Myocyte (in vitro differentiated cells): ENCODE measurements around the gene CHST6. TPM values are rescaled to one million over a fixed set of nuclear protein-coding genes. Genes with fewer than 3 reads are reported as not detected.
A peak's percentile ranks its signal among the peaks of the same experiment; 100 is the strongest.

ENCODE experiments used
- DNase-seq: peaks from one replicate; pipeline ENCODE4 v3.0.0-alpha.2; 2012; ENCODE audit warnings: low read depth
- total RNA-seq: library from RNA; depleted of rRNA; stranded (reverse); fragments of >200 nt; gene quantifications from 2 replicates; pipeline ENCODE4 v1.2.3, GENCODE V29; 2014

CHST6 gene
- total RNA-seq, 1 donor from 2014 or later, result 0.29 TPM

DNA sequence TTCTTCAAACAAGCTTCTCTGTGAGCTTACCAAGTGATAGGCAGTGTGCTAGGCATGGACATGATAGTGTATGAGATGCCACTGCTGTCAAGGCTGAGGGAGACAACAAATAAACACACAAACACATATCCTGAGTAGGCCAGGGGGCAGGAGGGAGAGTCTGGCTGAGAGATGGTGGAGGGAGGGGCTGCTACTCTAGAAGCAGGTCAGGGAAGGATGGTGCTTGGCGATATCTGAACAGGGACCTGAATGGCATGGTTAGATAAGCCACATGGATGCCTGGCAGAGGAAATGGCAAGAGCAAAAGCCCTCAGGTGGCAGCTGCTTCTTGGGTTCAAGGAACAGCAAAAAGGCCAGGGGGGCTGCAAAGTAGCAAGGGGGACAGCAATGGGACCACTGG, 8.6 kb upstream of the CHST6 start:
- no peak for DNase-seq

DNA sequence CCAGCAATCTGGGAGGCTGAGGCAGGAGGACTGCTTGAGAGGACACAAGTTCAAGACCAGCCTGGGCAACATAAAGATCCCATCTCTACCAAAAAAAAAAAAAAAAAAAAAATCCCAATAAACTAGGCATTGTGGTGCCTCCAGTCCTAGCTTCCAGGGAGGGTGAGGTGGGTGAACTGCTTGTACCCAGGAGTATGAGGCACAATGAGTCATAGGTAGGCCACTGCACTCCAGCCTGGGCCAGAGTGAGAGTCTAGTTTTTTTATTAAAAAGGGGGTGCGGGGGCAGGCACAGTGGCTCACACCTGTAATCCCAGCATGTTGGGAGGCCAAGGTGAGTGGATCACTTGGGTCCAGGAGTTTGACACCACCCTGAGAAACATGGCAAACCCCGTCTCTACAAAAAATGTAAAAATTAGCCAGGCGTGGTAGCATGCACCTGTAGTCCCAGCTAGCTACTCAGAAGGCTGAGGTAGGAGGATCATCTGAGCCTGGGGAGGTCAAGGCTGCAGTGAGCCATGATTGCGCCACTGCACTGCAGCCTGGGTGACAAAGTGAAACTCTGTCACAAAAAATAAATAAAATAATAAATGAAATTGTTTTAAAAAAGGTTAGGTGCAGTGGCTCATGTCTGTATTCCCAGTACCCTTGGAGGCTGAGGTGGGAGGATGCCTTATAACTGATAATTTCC, 7.8 kb upstream of the CHST6 start:
- no peak for DNase-seq

DNA sequence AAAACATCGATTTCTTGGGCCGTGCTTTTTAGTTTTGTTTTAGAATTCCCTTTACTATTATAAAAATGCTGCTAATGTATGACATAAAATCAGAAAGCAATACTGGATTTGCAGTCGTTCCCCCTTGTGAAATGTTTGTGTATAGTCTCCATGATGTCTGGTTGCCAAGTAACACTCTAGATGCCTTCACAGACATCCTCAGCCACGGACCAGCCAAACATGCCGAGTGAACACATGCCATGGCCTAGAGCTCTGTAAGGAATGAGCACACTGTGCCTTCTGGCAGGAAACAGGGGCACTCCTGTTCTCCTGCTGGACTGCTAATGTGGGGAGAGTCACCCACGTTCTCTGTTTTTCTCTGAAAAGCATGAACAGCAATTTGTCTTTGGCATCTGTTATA, 6.6 kb upstream of the CHST6 start:
- DNase-seq, result peak; percentile 74

DNA sequence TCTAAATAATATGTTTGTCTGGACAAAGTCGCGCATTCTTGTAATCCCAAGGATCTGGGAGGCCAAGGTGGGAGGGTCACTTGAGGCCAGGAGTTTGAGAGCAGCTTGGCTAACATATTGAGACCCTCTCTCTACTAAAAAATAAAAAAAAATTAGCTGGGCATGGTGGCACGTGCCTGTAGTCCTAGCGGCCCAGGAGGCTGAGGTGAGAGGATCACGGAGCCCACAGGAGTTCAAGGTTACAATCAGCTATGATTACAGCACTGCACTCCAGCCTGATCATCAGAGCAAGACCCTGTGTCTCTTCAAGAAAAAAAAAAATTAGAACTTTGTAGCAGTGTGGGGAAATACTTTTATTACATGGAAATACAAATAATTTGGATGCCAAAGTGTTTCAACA, 6.1 kb upstream of the CHST6 start:
- no peak for DNase-seq

DNA sequence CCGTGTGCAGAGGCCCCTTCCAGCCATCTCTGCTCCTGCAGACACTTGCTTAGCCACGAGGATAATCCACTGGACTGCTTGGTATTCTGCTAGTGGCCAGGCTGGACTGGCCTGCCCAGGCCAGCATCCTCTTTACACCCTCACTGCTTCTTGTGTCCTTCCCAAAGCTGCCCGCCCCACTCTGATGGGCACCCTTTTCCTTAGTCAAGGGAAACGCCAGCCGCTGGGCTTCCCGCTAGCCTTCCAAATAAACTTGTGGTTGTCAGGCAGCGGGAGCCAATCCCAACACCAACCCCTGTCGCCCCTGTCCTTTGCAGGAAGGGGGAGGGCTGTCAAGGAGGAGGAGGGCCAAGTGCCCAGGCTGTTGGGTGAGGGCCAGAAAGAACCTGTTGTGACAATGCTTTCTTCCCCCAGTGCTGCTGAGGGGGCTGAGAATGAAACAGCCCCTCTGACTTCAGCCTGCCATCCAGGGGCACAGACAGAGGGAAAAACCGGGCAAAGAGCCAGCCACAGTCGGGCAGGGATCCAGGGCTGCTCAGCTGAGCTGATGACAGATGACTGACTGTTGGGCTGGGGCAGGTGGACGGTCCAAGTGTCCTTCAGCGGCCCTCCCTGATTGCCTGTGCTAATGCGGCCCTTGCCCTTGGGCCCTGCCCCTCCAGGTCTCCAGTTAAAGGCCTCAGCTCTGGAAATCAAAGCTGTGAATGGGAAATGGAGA, 3.5 kb upstream of the CHST6 start:
- DNase-seq, result peak; percentile 82

DNA sequence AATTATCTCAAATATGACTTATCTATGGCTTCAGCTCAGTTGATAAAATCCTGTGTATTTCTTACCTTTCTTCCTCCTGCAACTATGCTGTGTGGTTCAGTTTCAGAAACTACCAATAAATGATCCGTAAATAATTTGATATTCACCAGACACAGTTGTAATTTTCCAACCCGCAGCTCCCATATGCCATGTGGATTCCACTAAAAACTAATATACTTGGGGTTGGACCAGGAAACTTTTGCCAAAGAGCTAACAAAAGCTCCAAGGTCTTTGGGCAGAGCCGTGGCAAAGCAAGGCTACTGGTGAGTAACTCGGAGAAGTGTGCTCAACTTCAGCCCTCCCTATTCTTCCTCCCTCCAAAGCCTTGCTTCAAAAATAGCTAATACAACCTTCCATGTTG, 2.3 kb upstream of the CHST6 start:
- no peak for DNase-seq

DNA sequence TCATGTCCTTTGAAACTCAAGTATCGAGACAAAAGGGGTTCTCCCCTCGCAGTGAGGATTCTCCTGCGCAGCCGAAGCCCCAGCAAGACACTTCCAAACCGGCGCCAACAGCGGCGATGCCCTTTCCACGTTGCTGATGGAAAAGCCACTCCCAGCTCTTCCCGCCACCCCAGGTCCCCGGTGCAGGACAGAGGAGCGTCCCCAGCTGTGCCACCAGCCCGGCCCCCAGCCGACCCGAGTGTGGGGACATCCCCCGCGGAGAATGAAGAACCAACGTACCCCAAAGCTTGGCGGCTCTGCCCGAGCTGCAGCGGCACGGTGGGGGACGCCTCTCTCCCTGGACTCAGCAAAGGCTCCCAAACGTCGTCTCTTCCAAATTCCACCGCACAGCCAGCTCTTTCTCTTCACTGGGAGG, 573 bp downstream of the CHST6 start:
- DNase-seq, result no peak

DNA sequence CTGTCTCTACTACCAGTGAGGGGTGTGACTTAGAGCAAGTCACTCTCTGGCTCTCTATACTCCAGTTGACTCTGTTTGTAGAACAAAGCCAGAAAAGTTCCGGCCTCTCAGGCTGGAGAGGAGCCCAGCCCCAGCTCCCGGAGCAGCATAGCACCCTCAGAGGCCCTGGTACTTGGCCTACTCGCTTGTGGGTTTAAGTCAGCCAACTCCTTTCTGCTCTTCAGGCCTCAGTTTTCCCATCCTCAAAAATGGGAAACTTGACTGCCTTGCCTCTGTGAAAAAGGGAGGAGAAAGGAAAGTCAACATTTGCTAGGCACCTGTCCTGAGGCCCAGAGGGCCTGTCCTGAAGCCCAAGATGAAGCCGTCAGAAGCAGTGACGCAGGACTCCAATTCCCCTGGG, 1.1 kb downstream of the CHST6 start:
- DNase-seq, result no peak

DNA sequence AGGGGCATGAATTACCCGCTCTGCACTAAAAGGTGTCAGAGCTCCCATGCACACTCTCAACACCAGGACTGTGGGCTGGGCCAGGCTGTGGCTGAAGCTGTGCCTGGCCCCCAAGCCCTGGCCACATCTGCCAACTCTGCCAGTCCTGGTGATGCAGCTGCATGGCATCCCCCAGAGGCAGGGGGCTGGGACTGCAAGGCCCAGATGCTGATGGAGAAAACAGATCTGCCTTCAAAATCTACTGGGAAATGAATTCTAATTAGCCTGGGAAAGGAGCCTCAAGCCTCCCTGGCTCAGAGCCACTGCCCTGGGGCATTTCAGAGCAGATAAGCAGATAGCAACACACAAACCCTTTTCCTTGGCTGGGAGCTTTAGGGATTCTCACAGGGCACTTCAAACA, 3.4 kb downstream of the CHST6 start:
- no peak for DNase-seq

DNA sequence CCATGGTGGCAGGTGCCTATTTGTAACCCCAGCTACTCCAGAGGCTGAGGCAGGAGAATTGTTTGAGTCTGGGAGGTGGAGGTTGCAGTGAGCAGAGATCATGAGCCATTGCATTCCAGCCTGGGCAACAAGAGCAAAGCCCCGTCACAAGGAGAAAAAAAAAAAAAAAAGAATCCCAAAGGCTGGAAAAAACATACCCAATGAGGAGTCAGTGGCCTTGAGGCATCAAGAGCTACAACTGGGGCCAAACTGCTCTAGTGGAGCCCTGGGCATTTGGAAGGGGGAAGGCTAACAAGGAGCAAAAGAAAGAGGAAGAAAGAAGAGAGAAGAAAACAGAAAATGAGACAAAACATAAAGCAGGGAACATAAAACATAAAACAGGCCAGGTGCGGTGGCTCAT, 6.9 kb downstream of the CHST6 start:
- no peak for DNase-seq

DNA sequence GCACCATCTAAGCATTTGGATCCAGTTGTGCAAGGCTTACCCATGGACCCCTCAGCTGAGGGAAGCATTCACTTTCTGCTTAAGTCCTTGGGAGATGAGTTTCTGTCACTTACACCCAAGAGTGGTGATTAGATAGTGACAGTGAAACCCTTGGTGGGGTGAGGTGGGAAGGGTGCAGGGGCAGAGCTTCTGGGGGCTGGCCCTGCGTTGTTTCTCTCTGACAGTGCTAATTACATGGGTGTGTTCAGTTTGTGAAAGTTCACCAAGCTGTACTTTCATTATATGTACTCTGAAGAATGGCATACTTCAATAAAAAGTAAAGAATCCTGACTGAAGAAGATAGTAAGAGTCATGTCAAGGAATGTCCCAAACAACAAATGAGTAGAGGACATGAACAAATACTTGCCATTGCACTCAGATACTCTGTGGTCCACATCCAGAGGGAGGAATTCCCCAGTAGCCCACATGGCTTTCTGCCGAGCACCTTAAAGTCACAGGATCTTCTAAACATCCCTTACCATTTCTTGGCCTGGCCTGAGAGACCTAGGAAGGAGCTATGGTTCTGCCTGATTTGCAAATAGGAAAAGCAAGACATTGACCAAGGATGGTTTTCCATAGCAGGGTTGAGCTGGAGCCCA, 8.4 kb downstream of the CHST6 start:
- DNase-seq, result peak; percentile 54

DNA sequence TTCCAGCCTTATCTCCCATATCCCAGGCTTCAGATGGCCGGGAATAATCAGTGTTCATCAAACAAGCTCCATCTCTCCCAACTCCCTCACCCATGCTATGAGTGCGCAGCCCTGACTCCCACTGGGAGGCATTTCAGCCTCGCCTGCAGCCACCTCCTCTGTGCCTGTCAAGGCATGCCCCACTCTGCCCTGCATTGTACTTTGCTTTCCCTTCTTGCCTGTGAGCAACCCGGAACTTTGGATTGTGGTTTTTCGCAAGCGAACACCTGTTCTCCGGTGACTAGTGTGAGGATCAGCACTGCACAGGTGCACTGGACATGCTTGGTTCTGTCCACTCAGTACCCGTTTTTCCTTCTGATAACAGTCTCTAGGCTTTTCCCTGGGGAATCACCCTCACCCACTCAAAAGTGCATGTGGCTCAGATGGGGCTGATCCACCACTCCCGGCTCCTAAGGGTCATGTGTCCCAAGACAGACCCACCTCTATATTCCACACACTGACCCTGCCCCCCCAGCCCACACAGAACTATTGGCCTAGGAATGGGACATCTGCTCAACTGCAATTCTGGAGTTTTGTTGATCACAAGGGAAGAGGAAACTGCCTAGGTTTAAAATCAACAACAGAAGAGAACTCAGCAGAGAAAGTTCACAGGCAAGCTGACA, 9.1 kb downstream of the CHST6 start:
- peak; percentile 85 for DNase-seq

DNA sequence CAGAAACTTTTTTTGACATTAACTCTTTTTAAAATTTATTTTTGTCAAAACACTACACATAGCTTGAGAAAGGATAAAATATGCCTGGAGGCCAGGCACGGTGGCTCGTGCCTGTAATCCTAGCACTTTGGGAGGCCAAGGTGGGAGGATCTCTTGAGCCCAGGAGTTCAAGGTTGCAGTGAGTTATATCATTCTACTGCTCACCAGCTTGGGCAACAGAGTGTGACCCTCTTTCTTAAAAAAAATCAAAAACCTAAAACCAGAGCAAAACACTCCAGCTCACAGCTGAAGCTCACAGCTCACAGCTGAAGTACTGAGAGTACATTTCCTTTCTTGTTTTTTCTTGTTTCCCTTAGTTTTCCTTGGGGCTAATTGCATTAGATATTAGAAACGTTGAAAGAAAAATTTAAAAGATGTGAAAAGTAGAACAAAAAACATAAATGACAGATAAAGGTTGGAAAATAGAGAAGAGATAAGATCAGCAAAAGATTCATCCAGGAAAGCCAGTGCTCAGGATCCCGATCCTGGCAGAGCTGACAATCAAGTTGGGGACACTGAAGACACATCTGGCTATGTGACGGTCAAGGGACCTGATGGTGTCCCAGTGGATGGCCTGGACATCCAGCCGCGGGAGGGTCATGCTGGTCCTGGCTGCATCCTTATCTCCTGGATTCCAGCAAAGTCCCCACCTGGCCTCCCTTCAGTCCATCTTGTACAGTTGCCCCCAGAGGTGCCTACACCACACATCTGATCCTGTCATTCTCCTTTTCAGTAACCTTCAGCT, 9.8 kb downstream of the CHST6 start:
- no peak for DNase-seq

DNA sequence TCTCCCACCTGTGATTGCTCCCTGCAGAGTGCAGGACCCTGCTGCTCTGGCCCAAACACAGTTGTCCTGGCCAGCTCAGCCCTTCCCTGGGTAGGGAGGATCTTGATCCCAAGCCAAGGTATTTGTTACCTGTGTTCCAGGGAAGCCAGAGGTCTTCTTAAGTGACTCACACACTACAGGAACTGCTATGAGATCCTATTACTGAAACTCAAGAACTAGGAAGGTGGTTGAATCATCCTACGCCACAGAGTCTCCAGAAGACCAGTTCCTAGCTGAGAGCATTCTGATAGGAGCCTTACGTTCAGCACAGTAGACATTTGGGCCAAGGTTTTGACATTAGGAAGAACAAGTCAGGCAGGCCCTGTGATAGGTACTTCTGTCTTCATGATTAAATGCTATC, 12.0 kb downstream of the CHST6 start:
- DNase-seq, result no peak

DNA sequence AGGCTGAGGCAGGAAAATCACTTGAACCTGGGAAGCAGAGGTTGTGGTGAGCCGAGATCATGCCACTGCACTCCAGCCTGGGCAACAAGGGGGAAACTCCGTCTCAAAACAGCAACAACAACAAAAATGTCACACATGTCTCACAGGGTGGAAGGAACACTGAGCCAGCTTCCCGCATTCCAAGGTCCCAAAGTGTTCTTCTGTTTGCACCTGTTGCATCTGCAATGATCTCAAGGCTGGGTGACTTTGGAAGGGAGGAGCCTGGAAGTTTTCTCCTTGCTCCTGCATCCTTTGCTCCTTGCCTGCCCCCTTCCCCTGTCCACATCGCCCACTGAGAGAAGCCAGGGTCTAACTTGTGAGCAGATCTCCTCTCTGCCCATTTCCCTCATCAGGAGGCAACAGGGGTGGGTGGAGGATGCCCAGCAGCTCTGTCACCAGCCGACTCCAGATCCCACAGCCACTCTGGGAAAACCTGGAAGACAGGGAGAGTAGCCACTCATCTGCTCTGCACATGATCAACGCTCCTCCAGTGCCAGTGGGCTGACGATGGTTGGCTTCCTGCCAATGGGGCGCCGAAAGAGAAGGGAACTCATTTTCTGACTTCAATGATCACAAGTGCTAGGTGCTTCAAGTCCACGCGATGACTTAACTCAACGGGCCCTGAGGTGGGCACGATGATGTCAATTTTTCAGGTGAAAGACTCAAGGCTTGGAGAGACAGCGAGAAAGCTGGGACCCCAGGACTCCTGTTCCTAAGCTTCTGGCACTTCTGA, 12.6 kb downstream of the CHST6 start:
- no peak for DNase-seq

DNA sequence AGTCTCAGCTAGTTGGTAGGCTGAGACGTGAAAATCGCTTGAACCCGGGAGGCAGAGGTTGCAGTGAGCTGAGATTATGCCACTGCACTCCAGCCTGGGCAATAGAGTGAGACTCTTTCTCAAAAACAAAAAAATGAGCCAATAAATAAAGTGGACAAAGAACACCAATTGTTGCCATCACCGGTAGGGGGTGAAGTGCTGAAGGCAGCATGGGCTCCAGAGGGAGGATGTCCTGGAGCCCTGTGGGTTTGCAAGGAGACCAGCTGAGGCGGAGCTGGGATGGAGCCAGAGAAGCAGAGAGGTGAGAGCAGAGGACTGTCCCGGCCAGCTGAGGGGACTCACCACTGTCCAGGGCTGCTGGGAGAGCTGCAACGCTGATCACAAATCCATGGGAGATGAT, 13.8 kb downstream of the CHST6 start:
- DNase-seq, result no peak

DNA sequence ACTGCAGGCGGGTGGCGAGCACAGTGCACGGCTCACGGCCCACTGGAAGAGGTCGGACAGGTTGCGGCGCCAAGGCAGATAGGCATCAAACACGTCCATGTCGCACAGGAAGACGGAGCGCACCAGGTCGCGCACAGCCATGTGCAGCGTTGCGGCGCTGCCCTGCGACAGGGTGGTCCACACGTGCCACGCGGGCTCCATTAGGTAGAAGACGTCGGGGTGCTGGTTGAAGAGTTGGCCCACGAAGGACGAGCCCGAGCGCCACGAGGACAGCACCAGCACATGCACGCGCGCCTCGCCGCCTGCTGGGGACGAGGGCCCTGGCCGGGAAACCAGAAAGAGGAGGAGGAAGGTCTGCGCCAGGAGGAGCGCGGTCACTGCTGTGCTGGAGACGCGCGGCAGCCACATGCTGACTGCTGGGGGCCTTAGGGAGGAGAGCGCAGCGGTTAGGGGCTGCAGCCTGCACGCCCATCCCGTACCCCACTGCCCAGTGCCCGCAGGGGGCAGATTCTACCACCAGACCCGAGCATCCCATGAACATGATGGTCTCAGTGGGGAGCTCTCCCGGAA, 15.7 kb downstream of the CHST6 start:
- no peak for DNase-seq

DNA sequence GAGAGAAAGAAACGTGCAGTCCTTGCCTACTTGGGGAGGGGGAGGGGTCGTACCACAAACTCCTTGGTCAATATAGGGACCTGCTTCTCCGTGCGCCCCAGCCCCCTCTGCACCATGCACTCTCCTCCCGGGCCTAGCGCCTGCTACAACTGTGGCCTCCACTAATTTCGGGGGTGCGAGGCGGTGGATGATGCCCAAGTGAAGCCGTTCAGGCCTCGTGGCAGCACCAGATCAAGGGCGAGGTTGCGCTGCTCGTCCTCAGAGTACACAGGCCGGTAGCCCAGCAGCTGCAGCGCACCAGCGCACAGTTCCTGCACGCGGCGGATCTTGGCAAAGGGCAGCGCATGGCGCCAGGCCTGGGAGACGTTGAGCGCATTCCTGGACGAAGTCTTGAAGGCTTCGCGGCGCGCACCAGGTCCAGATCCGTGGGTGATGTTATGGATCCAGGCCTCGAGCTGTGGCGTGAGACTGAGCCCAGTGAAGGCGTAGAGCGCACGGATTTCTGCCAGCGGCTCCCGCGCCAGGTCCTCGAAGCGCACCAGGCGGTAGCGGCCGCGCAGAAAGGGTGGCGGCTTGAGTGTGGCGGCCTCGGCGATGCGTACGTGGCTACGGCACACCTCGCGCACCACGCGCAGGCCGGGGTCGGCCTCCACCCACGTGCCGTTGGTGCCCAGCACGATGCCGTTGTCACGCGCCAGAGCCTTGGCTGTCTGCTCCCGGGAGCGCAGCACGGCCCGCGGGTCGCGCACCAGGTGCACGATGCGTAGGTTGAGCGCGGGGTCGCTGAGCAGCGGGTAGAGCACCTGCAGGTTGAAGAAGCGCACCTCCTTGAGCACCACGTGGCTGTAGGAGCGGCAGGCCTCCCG, 16.5 kb downstream of the CHST6 start:
- DNase-seq, result no peak
